HG02623 (cell line): ENCODE measurements around the gene IGSF10.

Experiments
- ATAC-seq: cut with Tn5 transposase; IDR thresholded peaks from one replicate; pipeline ENCODE4 v1.9.1; 2021; ENCODE audit warnings: moderate library complexity; ENCODE audit not compliant: unreplicated experiment

The IGSF10 gene

GRCh38 chr3:151462278-151462780 is 1.5 kb upstream of the IGSF10 start:
- no peak for ATAC-seq

GRCh38 chr3:151460228-151460627 is 633 bp downstream of the IGSF10 start:
- ATAC-seq = no peak

GRCh38 chr3:151459358-151459757 is 1.5 kb downstream of the IGSF10 start:
- ATAC-seq = no peak

- no peak for ATAC-seq
These were observed 4.8 kb downstream of the IGSF10 start for GRCh38 chr3:151456065-151456464.

GRCh38 chr3:151452841-151453240 is 8.0 kb downstream of the IGSF10 start:
- ATAC-seq = no peak

GRCh38 chr3:151452368-151452767 is 8.5 kb downstream of the IGSF10 start:
- ATAC-seq = no peak

GRCh38 chr3:151446002-151446340 is 14.9 kb downstream of the IGSF10 start:
- no peak for ATAC-seq

GRCh38 chr3:151445273-151446001 is 15.4 kb downstream of the IGSF10 start:
- no peak for ATAC-seq

- no peak for ATAC-seq
These were observed 17.3 kb downstream of the IGSF10 start for GRCh38 chr3:151443583-151443982.

GRCh38 chr3:151440940-151441339 is 19.9 kb downstream of the IGSF10 start:
- no peak for ATAC-seq

- peak; percentile 83 for ATAC-seq
These were observed 21.2 kb downstream of the IGSF10 start for GRCh38 chr3:151439652-151440125.

GRCh38 chr3:151437906-151438305 is 23.0 kb downstream of the IGSF10 start:
- no peak for ATAC-seq

GRCh38 chr3:151436675-151437446 is 24.0 kb downstream of the IGSF10 start:
- no peak for ATAC-seq

- no peak for ATAC-seq
These were observed 26.5 kb downstream of the IGSF10 start for GRCh38 chr3:151434151-151434890.

- ATAC-seq = no peak
These were observed 28.1 kb downstream of the IGSF10 start for GRCh38 chr3:151432616-151433372.

- no peak for ATAC-seq
These were observed 28.9 kb downstream of the IGSF10 start for GRCh38 chr3:151431940-151432339.

- no peak for ATAC-seq
These were observed 29.9 kb downstream of the IGSF10 start for GRCh38 chr3:151430821-151431484.

- ATAC-seq = no peak
These were observed 32.5 kb downstream of the IGSF10 start for GRCh38 chr3:151428386-151428785.

GRCh38 chr3:151426341-151426657 is 34.6 kb downstream of the IGSF10 start:
- ATAC-seq = peak; percentile 73

- ATAC-seq = peak; percentile 20
These were observed 35.1 kb downstream of the IGSF10 start for GRCh38 chr3:151425627-151426340.
